Ascending aorta (tissue), 2 donors: ENCODE results near the gene TMEM220. TPM values are rescaled to one million over a fixed set of nuclear protein-coding genes. Genes with fewer than 3 reads are reported as not detected.

Experiments used
- DNase-seq, 2 donors: peaks; one replicate each; pipeline ENCODE4 v3.0.0-alpha.2; 2019; ENCODE audit warnings: low spot score in 2 of 2
- H3K27ac ChIP-seq, 2 donors: fragments of 200-600 bp; sonication (generic); one replicate each; pipeline ENCODE4 v1.5.1; 2016 to 2017; ENCODE audit warnings: mild to moderate bottlenecking in 1 of 2
- H3K27me3 ChIP-seq: fragments of 200-600 bp; sonication (generic); one replicate; pipeline ENCODE4 v1.5.1; 2017
- H3K36me3 ChIP-seq, 2 donors: fragments of 200-600 bp; sonication (generic); one replicate each; pipeline ENCODE4 v1.5.1; 2016
- H3K4me1 ChIP-seq, 2 donors: fragments of 200-600 bp; sonication (generic); one replicate each; pipeline ENCODE4 v1.5.1; 2016 to 2017; ENCODE audit warnings: mild to moderate bottlenecking in 1 of 2
- H3K4me3 ChIP-seq, 2 donors: fragments of 200-600 bp; sonication (generic); one replicate each; pipeline ENCODE4 v1.5.1; 2016 to 2017; ENCODE audit warnings: mild to moderate bottlenecking in 1 of 2
- H3K9me3 ChIP-seq, 2 donors: fragments of 200-600 bp; sonication (generic); one replicate each; pipeline ENCODE4 v1.5.1; 2016
- intact Hi-C: fragments of 100-400 bp; cut with DNase I; formaldehyde crosslinking; loops from one replicate; pipeline ENCODE4 v1.15.1; 2023
- total RNA-seq: library from RNA; depleted of rRNA; stranded (reverse); fragments of >200 nt; gene quantifications from one replicate; pipeline ENCODE4 v1.1.0, GENCODE V29; 2016
- TF ChIP-seq, protein P1 (sequence below), 3 experiments: fragments of 200-600 bp in 2 of 3; fragments of 450-650 bp in 1 of 3; sonication (generic) in 2 of 3; IDR thresholded peaks; one replicate each; pipeline ENCODE4 v1.5.1; 2016 to 2019; ENCODE audit warnings: antibody characterized with exemption in 3 of 3, mild to moderate bottlenecking in 1 of 3, moderate library complexity in 1 of 3

TMEM220 gene
- total RNA-seq, 1 donor from 2014 or later = 0.53 TPM

DNA sequence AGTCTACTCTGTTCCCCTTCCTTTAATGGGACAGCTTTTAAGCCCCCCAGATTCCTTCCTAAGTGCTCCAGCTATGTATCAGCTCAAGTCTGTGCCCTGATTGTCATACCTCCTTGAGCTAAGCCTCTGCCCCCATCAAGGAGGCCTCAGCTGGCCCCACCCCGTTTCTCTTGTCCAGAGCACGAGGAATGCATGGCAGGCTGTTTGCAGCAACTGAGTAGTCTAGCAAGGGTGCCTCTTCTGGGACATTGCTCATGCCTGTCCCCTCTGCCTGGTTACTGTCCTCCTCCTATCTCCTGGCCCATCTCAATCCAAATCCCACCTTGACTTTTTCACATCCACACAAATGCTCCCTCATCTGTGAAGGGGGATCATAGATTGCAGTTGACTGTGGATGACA lies 27.8 kb upstream of the TMEM220 start:
- Histone ChIP-seq H3K27me3 (no peaks in the 10 kb centered on the region), H3K4me1 (no peaks in the 10 kb centered on the region), H3K9me3 (no peaks in the 10 kb centered on the region), H3K4me3 (no peak overlapping the region), H3K36me3 (no peaks in the 10 kb centered on the region), H3K27ac (no peak overlapping the region)
- DNase-seq = no peak
- TF ChIP-seq, protein P1, sequence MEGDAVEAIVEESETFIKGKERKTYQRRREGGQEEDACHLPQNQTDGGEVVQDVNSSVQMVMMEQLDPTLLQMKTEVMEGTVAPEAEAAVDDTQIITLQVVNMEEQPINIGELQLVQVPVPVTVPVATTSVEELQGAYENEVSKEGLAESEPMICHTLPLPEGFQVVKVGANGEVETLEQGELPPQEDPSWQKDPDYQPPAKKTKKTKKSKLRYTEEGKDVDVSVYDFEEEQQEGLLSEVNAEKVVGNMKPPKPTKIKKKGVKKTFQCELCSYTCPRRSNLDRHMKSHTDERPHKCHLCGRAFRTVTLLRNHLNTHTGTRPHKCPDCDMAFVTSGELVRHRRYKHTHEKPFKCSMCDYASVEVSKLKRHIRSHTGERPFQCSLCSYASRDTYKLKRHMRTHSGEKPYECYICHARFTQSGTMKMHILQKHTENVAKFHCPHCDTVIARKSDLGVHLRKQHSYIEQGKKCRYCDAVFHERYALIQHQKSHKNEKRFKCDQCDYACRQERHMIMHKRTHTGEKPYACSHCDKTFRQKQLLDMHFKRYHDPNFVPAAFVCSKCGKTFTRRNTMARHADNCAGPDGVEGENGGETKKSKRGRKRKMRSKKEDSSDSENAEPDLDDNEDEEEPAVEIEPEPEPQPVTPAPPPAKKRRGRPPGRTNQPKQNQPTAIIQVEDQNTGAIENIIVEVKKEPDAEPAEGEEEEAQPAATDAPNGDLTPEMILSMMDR (IDR thresholded peaks at IDR 0.05) = no peak
- intact Hi-C loops = no loop called here

DNA sequence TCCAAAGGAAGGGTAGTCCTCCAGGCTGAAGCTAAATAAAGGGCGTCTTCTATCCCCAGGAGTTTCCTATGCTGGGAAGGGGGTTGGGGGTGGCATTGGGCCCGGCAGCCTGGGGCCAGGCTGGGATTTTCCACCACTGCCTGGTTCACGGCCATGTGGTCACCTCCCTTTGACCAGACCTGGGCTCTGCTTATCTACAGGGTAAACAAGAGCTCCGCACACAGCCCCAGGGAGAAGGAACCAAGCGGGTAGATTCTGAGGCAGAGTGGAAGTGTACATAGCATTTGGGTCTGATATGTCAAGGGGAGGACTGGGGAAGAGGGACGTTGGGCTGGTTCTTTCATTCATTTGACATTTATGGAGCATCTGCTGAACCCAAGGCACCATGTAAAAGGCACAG lies 27.2 kb upstream of the TMEM220 start:
- Histone ChIP-seq H3K27me3 (no peaks in the 10 kb centered on the region), H3K36me3 (no peaks in the 10 kb centered on the region), H3K4me3 (no peak overlapping the region), H3K27ac (no peak overlapping the region), H3K9me3 (no peaks in the 10 kb centered on the region), H3K4me1 (no peaks in the 10 kb centered on the region)
- TF ChIP-seq, protein P1 (IDR thresholded peaks at IDR 0.05) = no peak
- intact Hi-C loops = no loop called here
- no peak for DNase-seq

DNA sequence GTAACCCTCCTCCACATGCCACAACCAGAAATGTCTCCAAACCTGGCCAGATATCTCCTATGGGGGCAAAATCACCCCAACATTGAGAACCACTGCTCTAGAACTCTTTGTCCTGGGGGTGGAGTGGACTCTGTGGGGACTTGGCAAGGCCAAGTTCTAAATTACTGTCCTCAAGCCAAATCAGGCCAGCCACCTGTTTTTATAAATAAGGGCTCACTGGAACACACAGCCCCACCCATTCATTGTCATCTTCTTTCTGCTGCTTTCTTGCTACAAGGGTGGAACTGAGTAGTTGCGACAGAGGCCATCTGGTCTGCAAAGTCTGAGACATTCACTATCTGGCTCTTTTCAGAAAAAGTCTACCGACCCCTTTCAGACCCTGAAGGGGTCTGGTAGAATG lies 26.8 kb upstream of the TMEM220 start:
- Histone ChIP-seq H3K9me3 (no peaks in the 10 kb centered on the region), H3K36me3 (no peaks in the 10 kb centered on the region), H3K27me3 (no peaks in the 10 kb centered on the region), H3K4me3 (no peak overlapping the region), H3K4me1 (no peaks in the 10 kb centered on the region), H3K27ac (no peak overlapping the region)
- DNase-seq = no peak
- TF ChIP-seq, protein P1 (IDR thresholded peaks at IDR 0.05) = no peak
- intact Hi-C loops = no loop called here

DNA sequence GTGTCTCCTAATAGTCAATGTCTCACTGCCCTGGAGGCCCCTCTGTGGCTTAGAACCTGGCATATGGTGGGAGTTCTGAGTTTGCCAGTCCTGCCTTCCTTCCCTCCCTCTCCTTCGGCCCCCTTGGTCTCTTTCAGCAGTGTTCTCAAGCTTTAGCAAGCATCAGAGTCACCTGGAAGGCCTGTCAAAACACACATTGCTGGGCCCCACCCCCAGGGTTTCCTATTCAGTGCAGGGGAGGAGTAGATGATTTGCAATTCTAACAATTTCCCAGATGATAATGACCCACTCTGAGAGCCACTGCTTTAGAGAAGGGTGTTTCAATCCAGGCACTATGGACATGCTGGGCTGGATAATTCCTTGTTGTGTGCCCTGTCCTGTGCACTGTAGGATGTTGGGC lies 26.4 kb upstream of the TMEM220 start:
- Histone ChIP-seq H3K27me3 (no peaks in the 10 kb centered on the region), H3K36me3 (no peaks in the 10 kb centered on the region), H3K4me1 (no peaks in the 10 kb centered on the region), H3K27ac (no peak overlapping the region), H3K9me3 (no peaks in the 10 kb centered on the region), H3K4me3 (no peak overlapping the region)
- no peak for DNase-seq
- intact Hi-C loops = no loop called here
- TF ChIP-seq, protein P1 (IDR thresholded peaks at IDR 0.05) = no peak

DNA sequence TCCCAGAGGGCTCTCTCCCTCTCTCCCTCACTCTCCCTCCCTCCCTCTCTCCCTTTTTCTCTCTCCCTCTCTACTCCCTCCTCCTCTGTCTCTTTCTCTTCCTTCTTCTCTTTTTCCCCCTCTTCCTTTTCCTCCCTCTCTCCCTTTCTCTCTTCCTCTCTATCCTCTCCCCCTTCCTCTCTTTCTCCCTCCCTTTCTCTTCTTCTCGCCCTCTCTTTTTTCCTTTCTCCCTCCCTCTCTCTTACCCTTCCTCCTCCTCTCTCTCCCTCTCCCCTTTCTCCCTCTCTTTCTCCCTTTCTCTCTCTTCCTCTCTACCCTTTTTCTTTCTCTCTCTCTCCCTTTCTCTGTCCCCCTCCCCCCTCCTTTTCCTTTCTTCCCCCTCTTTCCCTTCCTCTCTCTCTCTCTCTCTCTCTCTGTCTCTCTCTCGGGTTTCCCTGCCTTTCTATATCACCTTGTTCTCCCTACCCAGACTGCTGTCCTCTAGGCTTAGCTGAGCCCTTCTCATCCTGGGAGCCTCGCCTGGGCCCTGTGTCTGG lies 25.8 kb upstream of the TMEM220 start:
- Histone ChIP-seq H3K4me3 (no peak overlapping the region), H3K36me3 (no peaks in the 10 kb centered on the region), H3K4me1 (no peaks in the 10 kb centered on the region), H3K27me3 (no peaks in the 10 kb centered on the region), H3K27ac (no peak overlapping the region), H3K9me3 (no peaks in the 10 kb centered on the region)
- no peak for DNase-seq
- intact Hi-C loops = no loop called here
- TF ChIP-seq, protein P1 (IDR thresholded peaks at IDR 0.05) = no peak
